ENCODE data around the gene FCHO1. TPM values are rescaled to one million over a fixed set of nuclear protein-coding genes. Genes with fewer than 3 reads are reported as not detected.
A peak's percentile ranks its signal among the peaks of the same experiment; 100 is the strongest.
"Not testable (repeated sequence)": the region's sequence is repeated elsewhere in the genome, so short reads cannot be mapped to it uniquely, and the experiment has no call there.

The FCHO1 gene
- polyA plus RNA-seq, 1 donor from 2014 or later, result 42.4 TPM

GRCh38 chr19:17787274-17787913 is 36.1 kb downstream of the FCHO1 start:
- Mint-ChIP-seq H3K4me3 (no peak overlapping the region), H3K36me3 (peaks cover 7% of the 10 kb centered on the region), H3K27ac (no peak overlapping the region)

GRCh38 chr19:17788632-17789031 is 37.4 kb downstream of the FCHO1 start:
- Mint-ChIP-seq H3K4me3 (no peak overlapping the region), H3K27ac (peak overlapping the region in 1 of 3 donors; percentile 4), H3K9me3 (no peaks in the 10 kb centered on the region), H3K27me3 (peaks cover 2% of the 10 kb centered on the region), H3K36me3 (peaks cover 6% of the 10 kb centered on the region), H3K4me1 (peaks cover 8 to 20% (median 16%) of the 10 kb centered on the region in 3 donors)

More at GRCh38 chr19:17787274-17787913, 36.1 kb downstream of the FCHO1 start:
- H3K27me3 Mint-ChIP-seq, result peaks cover 1% of the 10 kb centered on the region
- no peaks in the 10 kb centered on the region for H3K9me3 Mint-ChIP-seq
- peaks cover 5 to 17% (median 16%) of the 10 kb centered on the region in 3 donors for H3K4me1 Mint-ChIP-seq

GRCh38 chr19:17790059-17790780 is 38.9 kb downstream of the FCHO1 start:
- Mint-ChIP-seq H3K4me3 (peak overlapping the region in 1 of 4 donors; percentile 18), H3K9me3 (no peaks in the 10 kb centered on the region), H3K27ac (peak overlapping the region in 2 of 3 donors; percentile 53 to 68), H3K4me1 (peaks cover 12 to 19% (median 16%) of the 10 kb centered on the region in 3 donors), H3K27me3 (peaks cover 14% of the 10 kb centered on the region), H3K36me3 (peaks cover 3% of the 10 kb centered on the region)

GRCh38 chr19:17794412-17794730 is 43.1 kb downstream of the FCHO1 start:
- Mint-ChIP-seq H3K27ac (peak overlapping the region in 1 of 3 donors; percentile 31), H3K9me3 (no peaks in the 10 kb centered on the region), H3K36me3 (no peaks in the 10 kb centered on the region), H3K27me3 (peaks cover 20% of the 10 kb centered on the region), H3K4me1 (peaks cover 16 to 22% (median 17%) of the 10 kb centered on the region in 3 donors), H3K4me3 (peak overlapping the region in 2 of 4 donors; percentile 39 to 83)

- Mint-ChIP-seq H3K36me3 (no peaks in the 10 kb centered on the region), H3K27me3 (peaks cover 20% of the 10 kb centered on the region), H3K27ac (peak within 1 kb of the TSS in 2 of 3 donors; percentile 31 to 62), H3K4me3 (peak within 1 kb of the TSS in 2 of 4 donors; percentile 54 to 83), H3K9me3 (no peaks in the 10 kb centered on the region), H3K4me1 (peaks cover 15 to 22% (median 17%) of the 10 kb centered on the region in 3 donors)
These were observed 43.6 kb downstream of the FCHO1 start, which contains the start of gene B3GNT3 for GRCh38 chr19:17794731-17795494. Gene B3GNT3, plus strand, starts transcription at chr19:17795138. Its CDS starts 12,670 bp downstream, at chr19:17807808.

GRCh38 chr19:17795495-17795856 is 44.2 kb downstream of the FCHO1 start:
- Mint-ChIP-seq H3K4me1 (peaks cover 10 to 19% (median 17%) of the 10 kb centered on the region in 3 donors), H3K27ac (no peak overlapping the region), H3K27me3 (peaks cover 20% of the 10 kb centered on the region), H3K9me3 (no peaks in the 10 kb centered on the region), H3K4me3 (peak overlapping the region in 2 of 4 donors; percentile 27 to 54), H3K36me3 (no peaks in the 10 kb centered on the region)

- Mint-ChIP-seq H3K4me1 (peaks cover 9 to 17% (median 15%) of the 10 kb centered on the region in 3 donors), H3K36me3 (no peaks in the 10 kb centered on the region), H3K4me3 (peak overlapping the region in 2 of 4 donors; percentile 27 to 39), H3K9me3 (no peaks in the 10 kb centered on the region), H3K27ac (peak overlapping the region in 1 of 3 donors; percentile 62), H3K27me3 (peaks cover 22% of the 10 kb centered on the region)
These were observed 44.9 kb downstream of the FCHO1 start for GRCh38 chr19:17796013-17796837.

GRCh38 chr19:17796838-17797423 is 45.7 kb downstream of the FCHO1 start:
- Mint-ChIP-seq H3K27ac (no peak overlapping the region), H3K27me3 (peaks cover 21% of the 10 kb centered on the region), H3K4me3 (no peak overlapping the region), H3K4me1 (peaks cover 6 to 17% (median 10%) of the 10 kb centered on the region in 3 donors), H3K9me3 (no peaks in the 10 kb centered on the region), H3K36me3 (no peaks in the 10 kb centered on the region)

- peak overlapping the region in 1 of 4 donors; percentile 17 for H3K4me3 Mint-ChIP-seq
- peaks cover 3% of the 10 kb centered on the region for H3K36me3 Mint-ChIP-seq
- H3K4me1 Mint-ChIP-seq, result peaks cover 5 to 21% (median 10%) of the 10 kb centered on the region in 3 donors
- no peaks in the 10 kb centered on the region for H3K9me3 Mint-ChIP-seq
- peaks cover 25% of the 10 kb centered on the region for H3K27me3 Mint-ChIP-seq
- no peak overlapping the region for H3K27ac Mint-ChIP-seq
These were observed 46.3 kb downstream of the FCHO1 start for GRCh38 chr19:17797424-17798201.

- not testable (repeated sequence) for H3K27ac Mint-ChIP-seq, H3K36me3 Mint-ChIP-seq, H3K4me3 Mint-ChIP-seq, H3K9me3 Mint-ChIP-seq
- peaks cover 10 to 24% (median 16%) of the 10 kb centered on the region in 3 donors for H3K4me1 Mint-ChIP-seq
- peaks cover 28% of the 10 kb centered on the region for H3K27me3 Mint-ChIP-seq
These were observed 47.3 kb downstream of the FCHO1 start for GRCh38 chr19:17798599-17798998.

GRCh38 chr19:17802137-17802858 is 51.0 kb downstream of the FCHO1 start:
- peaks cover 7% of the 10 kb centered on the region for H3K36me3 Mint-ChIP-seq
- peaks cover 10% of the 10 kb centered on the region for H3K27me3 Mint-ChIP-seq
- peak overlapping the region in 1 of 3 donors; percentile 5 for H3K27ac Mint-ChIP-seq
- H3K4me1 Mint-ChIP-seq, result peaks cover 6 to 9% (median 9%) of the 10 kb centered on the region in 3 donors
- H3K4me3 Mint-ChIP-seq, result peak overlapping the region in 1 of 4 donors; percentile 35
- no peaks in the 10 kb centered on the region for H3K9me3 Mint-ChIP-seq

GRCh38 chr19:17803264-17803896 is 52.1 kb downstream of the FCHO1 start:
- Mint-ChIP-seq H3K27me3 (peaks cover 16% of the 10 kb centered on the region), H3K27ac (peak overlapping the region; percentile 20 to 73 (median 52)), H3K4me3 (peak overlapping the region in 2 of 4 donors; percentile 55 to 84), H3K9me3 (no peaks in the 10 kb centered on the region), H3K4me1 (peaks cover 8 to 9% (median 9%) of the 10 kb centered on the region in 3 donors), H3K36me3 (peaks cover 7% of the 10 kb centered on the region)

Data from IgD-negative memory B cell (primary cell).